NCI-H2029 (cell line): ENCODE results near the gene RNF212B.

ENCODE experiments used
- DNase-seq: peaks from one replicate; lab custom pipeline; 2025; lab: John Stamatoyannopoulos, UW

The RNF212B gene

DNA sequence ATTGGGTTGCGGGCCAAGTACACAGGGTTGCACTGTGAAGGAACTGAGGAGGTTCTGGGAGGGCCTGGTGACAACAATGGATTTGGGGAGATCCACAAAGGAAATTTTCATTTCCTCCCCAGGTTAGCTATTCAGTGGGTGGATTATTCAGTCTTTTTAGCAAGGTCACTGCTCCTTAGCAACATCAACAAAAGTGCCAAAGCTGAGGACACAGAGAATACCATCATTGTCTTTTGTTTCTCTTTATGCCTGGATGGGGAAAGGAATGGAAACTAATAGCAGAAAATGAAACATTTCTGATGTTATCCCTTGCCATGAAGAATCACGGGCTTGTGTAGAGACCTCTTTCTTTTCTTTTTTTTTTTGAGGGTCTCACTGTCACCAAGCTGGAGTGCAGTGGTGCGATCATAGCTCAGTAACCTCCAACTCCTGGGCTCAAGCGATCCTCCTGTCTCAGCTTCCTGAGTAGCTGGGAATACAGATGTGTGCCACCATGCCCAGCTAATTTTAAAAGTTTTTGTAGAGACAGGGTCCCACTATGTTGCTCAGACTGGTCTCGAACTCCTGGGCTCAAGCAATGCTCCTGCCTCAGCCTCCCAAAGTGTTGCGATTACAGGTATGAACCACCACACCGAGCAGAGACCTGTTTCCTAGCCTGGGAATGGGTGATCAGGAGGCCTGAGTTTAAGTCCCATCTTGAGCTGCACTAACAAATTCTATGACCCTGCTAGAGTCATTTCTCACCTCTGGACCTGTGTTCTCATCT lies 58.5 kb downstream of the RNF212B start:
- DNase-seq: no peak

DNA sequence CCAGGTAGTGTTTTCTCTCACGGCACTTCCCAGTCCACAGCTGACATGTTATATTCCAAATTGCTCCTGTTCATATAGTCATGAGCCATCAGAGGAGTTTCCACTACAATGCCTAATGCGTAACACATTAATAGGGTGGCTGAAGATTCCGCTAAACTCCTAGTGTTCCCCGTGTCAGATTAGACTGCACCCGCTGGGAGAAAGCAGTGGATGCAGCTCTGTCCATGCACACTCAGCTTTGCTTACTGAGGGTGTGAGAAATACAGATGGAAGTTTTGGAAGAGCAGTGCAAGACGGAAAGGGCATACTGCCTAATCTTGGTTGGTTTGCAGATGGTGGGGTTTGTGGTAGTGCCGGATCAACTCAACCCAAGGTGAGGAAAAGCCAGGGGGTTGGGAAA lies 59.4 kb downstream of the RNF212B start:
- DNase-seq: no peak

DNA sequence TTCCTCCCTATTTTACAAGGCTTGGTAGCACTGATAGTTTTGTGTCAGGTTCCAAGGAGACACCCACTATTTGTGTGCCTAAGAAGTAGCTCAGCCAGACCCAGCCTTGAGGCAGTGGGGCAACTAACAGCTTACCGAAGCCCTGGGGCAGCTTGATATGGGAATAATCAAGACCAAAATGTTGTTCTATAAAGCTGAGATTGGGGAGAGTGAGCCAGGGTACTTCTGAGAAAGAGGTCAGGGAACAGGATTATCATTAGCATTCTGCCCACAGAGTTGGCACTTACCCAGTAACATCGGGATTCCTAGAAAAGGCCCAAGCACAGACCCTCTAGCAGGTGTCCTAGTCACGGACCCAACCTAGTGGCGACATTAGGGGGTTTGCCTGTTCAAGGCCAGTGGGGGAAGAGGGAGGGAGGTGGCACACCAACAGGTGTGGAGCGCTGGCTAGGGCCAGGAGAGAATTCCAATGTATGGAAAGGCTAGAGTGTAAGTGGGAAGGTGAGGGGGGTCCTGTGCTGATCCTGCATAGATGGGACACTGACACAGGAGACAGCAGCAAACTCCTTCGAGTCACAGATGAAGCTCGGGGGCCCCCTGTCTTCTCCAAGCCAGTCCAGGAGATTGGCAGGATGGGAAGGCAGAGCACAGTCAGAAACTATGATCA lies 60.0 kb downstream of the RNF212B start:
- no peak for DNase-seq

- no peak for DNase-seq
Measured at GRCh38 chr14:23299211-23299957, 61.6 kb downstream of the RNF212B start.

- no peak for DNase-seq
Measured at GRCh38 chr14:23299986-23300686, 62.4 kb downstream of the RNF212B start.

GRCh38 chr14:23300687-23301223 lies 63.0 kb downstream of the RNF212B start:
- peak; percentile 85 for DNase-seq

GRCh38 chr14:23301288-23301968 lies 63.7 kb downstream of the RNF212B start:
- peak; percentile 100 for DNase-seq

GRCh38 chr14:23301969-23302289 lies 64.2 kb downstream of the RNF212B start:
- DNase-seq: no peak

GRCh38 chr14:23302290-23303225 lies 64.8 kb downstream of the RNF212B start, which contains the start of gene PPP1R3E:
TSS of gene PPP1R3E (minus strand) at chr14:23302859. CDS start at chr14:23302576, 283 bp downstream.
- peak; percentile 100 for DNase-seq

DNA sequence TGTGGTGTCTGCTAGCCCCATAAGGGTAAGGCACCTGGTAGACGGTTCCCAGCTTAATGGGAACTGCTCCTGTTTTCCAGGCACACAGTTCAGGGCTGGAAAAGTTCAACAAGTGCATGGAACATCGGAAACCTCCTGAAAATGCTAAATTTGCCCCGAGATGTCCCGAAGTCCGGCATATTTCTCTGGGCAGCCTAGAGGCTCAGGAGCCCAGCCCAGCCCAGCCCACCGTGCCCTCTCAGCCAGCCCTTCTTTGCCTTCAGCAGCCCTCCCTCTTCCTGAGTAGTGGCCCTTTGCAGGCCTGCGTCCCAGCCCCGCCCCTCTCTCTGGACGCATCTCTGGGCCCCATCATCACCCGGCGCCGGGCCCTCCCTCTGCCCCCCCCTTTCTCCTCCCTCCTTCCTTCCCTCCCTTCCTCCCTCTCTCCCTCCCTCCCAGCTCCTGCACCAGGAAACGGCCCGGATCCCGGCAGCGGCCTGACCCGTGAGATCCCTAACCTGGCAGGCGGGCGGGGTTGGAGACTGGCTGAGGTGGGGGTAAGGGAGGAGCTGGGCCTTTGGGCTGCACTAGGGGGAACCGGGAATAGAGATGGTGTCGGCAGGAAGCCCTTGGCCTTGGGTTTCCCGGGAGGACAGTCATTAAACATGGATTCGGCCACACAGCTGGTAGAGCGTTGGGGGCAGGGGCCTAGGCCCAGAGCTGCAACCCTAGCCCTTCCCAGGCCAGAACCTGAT lies 68.8 kb downstream of the RNF212B start, which contains the start of gene BCL2L2:
TSS of gene BCL2L2 (plus strand) at position 422 of the 734 bp plus-strand sequence. CDS start 935 bp downstream, outside the sequence.
- peak; percentile 100 for DNase-seq

DNA sequence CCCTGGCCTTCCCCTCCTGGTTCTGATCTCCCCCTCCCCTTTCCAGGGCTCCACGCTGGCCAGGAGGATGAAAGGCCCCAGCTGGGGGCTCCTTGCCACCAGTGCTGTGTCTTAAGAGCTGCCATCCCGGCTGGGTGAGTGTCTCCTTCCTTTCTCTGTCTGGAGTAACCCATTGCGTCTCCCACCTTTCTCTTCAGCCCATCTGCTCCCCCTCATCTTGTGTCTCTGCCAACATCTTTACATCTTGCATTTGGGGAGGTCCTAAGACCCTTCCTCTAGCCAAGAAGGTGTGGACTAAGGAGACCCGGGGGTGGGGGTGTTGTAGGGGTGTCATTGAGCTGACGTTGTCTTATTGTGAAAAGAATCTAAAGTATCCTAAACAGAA lies 69.4 kb downstream of the RNF212B start:
- DNase-seq: no peak

DNA sequence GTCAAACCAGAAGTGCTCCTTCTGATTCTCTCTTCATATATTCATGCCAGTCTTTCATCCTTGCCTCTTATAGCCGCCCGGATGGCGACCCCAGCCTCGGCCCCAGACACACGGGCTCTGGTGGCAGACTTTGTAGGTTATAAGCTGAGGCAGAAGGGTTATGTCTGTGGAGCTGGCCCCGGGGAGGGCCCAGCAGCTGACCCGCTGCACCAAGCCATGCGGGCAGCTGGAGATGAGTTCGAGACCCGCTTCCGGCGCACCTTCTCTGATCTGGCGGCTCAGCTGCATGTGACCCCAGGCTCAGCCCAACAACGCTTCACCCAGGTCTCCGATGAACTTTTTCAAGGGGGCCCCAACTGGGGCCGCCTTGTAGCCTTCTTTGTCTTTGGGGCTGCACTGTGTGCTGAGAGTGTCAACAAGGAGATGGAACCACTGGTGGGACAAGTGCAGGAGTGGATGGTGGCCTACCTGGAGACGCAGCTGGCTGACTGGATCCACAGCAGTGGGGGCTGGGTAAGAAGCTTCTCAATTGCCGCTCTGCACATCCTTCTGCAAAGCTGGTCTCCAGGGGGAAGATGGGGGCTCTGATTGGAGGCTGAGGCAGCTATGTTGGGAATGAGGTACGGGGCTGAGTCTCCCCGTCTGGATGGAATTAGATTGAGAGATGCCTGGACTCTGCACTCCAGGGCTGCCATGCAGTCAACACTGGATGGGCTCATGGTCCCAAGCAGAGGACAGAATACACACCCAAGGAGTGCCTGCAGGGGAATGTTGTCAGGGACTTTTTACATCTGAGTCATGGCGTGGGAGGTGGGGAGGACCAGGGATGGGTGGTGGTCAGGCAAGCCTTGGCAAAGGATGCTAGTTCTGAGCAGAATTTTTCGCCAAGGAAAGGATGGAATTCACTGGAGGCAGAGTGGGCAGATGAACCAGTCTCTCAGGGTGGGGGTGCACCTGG lies 70.2 kb downstream of the RNF212B start:
- no peak for DNase-seq

DNA sequence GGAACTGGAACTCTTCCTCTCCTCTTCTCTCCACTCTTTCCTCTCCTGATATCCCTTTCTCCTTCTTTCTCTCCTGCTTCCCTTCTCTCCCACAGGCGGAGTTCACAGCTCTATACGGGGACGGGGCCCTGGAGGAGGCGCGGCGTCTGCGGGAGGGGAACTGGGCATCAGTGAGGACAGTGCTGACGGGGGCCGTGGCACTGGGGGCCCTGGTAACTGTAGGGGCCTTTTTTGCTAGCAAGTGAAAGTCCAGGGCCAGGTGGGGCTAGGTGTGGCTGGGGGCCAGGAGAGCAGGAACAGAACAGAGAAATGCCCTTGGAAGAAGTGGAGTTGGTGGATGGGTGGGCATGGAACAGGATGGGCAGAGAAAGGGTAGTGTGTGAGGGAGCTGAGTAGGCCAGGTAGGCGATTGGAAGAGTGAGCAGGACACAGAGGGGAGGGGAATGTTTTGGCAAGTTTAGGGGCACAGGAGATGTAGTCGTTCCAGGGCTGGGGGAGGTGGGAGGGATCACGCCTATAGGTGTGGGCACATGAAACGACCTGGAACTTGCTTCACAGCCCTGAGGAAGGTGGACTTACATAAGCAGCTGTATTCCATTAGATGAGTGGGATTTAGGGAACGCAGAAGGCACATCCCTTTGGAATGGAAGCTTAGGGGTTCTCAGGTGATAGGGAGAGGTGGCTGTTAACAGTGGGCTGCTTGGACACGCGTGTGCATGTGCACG lies 71.1 kb downstream of the RNF212B start:
- DNase-seq: no peak

GRCh38 chr14:23310546-23310945 lies 72.8 kb downstream of the RNF212B start:
- no peak for DNase-seq

DNA sequence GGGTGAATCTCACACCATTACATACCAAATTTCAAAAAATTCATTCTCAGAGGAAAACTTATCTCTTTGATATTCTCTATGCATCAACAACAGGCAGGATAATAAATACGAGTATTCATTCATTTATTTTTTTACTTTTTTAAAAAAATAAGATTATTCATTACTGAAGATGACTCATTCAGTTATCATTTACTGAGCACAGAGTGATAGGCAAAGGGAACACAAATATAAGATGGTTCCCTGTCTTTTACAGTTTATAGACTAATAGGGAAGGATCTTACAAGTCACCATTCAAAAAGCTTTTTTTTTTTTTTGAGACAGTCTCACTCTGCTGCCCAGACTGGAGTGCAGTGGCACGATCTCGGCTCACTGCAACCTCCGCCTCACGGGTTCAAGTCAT lies 78.6 kb downstream of the RNF212B start:
- DNase-seq: no peak

DNA sequence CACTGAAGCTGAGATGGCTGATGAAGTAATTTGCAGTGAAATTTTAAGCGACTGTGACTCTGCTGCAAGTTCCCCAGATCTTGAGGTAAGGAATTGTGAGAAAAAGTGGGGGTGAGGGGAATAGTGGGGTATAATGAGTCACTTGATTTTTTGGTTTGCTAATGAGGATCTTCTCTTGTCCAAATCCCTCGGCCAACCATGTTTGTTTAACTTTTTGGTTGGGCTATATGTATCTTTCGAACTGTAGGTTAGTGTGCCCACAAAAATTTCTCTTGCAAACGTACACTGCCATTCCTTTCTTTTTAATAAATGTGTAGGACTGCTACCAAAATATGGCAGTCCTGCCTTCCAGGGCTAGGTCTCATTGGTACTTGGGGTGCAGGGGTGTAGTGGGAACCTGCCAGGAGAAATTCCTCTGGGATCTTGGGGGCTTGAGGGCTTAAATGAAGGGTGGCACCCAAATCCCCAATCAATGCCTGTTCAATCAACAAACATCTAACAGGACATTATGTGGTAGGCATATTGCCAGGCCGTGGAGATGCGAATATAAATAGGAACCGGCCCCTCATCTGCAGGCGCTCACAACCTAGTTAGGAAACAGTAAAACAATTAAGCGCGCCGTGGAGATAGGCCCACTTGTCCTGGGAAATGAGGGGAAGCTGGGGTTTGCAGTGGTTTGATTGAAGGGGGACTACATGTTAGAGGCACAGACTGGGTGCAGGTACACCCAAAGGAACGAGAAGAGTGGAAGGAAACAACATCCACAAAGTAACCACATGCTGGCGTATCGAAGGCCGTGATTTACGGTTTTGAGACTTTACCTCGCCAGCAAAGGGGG lies 82.2 kb downstream of the RNF212B start:
- DNase-seq: no peak
